Trophoblast cell (in vitro differentiated cells and primary cell): ENCODE data around the gene CACNA2D2.
A peak's percentile ranks its signal among the peaks of the same experiment; 100 is the strongest.

Experiments used
- DNase-seq, 2 donors: peaks; one replicate each; pipeline ENCODE4 v3.0.0-alpha.2; 2016
- H2AFZ ChIP-seq: 2 replicates; pipeline ENCODE4 v1.6.1; 2013; ENCODE audit warnings: low read length, moderate library complexity, mild to moderate bottlenecking; ENCODE audit not compliant: insufficient read depth, poor library complexity
- H2AK5ac ChIP-seq: 2 replicates; pipeline ENCODE4 v1.6.1; 2013; ENCODE audit warnings: mild to moderate bottlenecking, low read length
- H2BK120ac ChIP-seq: 2 replicates; pipeline ENCODE4 v1.6.1; 2013; ENCODE audit warnings: low read length, mild to moderate bottlenecking, moderate library complexity; ENCODE audit not compliant: insufficient read depth, poor library complexity
- H2BK12ac ChIP-seq: 2 replicates; pipeline ENCODE4 v1.6.1; 2013; ENCODE audit warnings: mild to moderate bottlenecking, low read length, moderate library complexity
- H2BK5ac ChIP-seq: 2 replicates; pipeline ENCODE4 v1.6.1; 2013; ENCODE audit warnings: low read length, low read depth, moderate library complexity, mild to moderate bottlenecking; ENCODE audit not compliant: poor library complexity
- H3K14ac ChIP-seq: 2 replicates; pipeline ENCODE4 v1.6.1; 2013; ENCODE audit warnings: mild to moderate bottlenecking, low read length
- H3K18ac ChIP-seq: 2 replicates; pipeline ENCODE4 v1.6.1; 2013; ENCODE audit warnings: mild to moderate bottlenecking, low read length
- H3K23ac ChIP-seq: 2 replicates; pipeline ENCODE4 v1.6.1; 2013; ENCODE audit warnings: low read length
- H3K27ac ChIP-seq: 2 replicates; pipeline ENCODE4 v1.5.1; 2013; ENCODE audit warnings: low read depth, mild to moderate bottlenecking, inconsistent platforms, low read length, moderate library complexity
- H3K27me3 ChIP-seq: 2 replicates; pipeline ENCODE4 v1.6.1; 2013; ENCODE audit warnings: inconsistent platforms, mild to moderate bottlenecking, low read length, moderate library complexity; ENCODE audit not compliant: insufficient read depth
- H3K36me3 ChIP-seq, 2 experiments: 1 replicate in 1 of 2; 2 replicates in 1 of 2; pipeline ENCODE4 v1.6.1; 2013; ENCODE audit warnings: low read length in 2 of 2, mild to moderate bottlenecking in 2 of 2, moderate library complexity in 1 of 2; ENCODE audit not compliant: insufficient read depth in 2 of 2, control insufficient read depth in 1 of 2
- H3K4ac ChIP-seq: 2 replicates; pipeline ENCODE4 v1.6.1; 2013; ENCODE audit warnings: low read depth, mild to moderate bottlenecking, low read length, moderate library complexity
- H3K4me1 ChIP-seq, 2 experiments: 1 replicate in 1 of 2; 2 replicates in 1 of 2; pipeline ENCODE4 v1.6.1; 2013; ENCODE audit warnings: low read length in 2 of 2, mild to moderate bottlenecking in 2 of 2, moderate library complexity in 1 of 2; ENCODE audit not compliant: insufficient read depth in 2 of 2, control insufficient read depth in 1 of 2
- H3K4me2 ChIP-seq: 2 replicates; pipeline ENCODE4 v1.6.1; 2013; ENCODE audit warnings: inconsistent platforms, mild to moderate bottlenecking, low read length, moderate library complexity
- H3K4me3 ChIP-seq: 2 replicates; pipeline ENCODE4 v1.5.1; 2013; ENCODE audit warnings: mild to moderate bottlenecking, low read depth, low read length, inconsistent platforms
- H3K79me1 ChIP-seq: one replicate; pipeline ENCODE4 v1.6.1; 2013; ENCODE audit warnings: low read length
- H3K79me2 ChIP-seq: 2 replicates; pipeline ENCODE4 v1.6.1; 2013; ENCODE audit warnings: low read length, mild to moderate bottlenecking; ENCODE audit not compliant: control insufficient read depth, insufficient read depth, poor library complexity
- H3K9ac ChIP-seq: 2 replicates; pipeline ENCODE4 v1.6.1; 2013; ENCODE audit warnings: mild to moderate bottlenecking, low read length
- H3K9me3 ChIP-seq: 2 replicates; pipeline ENCODE4 v1.6.1; 2013; ENCODE audit warnings: low read depth, mild to moderate bottlenecking, control low read depth, inconsistent platforms, low read length; ENCODE audit not compliant: insufficient read depth
- H4K12ac ChIP-seq: 2 replicates; pipeline ENCODE4 v1.6.1; 2013; ENCODE audit warnings: low read depth, mild to moderate bottlenecking, low read length, moderate library complexity
- H4K8ac ChIP-seq: 2 replicates; pipeline ENCODE4 v1.6.1; 2013; ENCODE audit warnings: low read depth, mild to moderate bottlenecking, low read length, moderate library complexity
- H4K91ac ChIP-seq: one replicate; pipeline ENCODE4 v1.6.1; 2013; ENCODE audit warnings: low read depth, mild to moderate bottlenecking, low read length, moderate library complexity
- WGBS: extraction: QIAGEN DNeasy Blood & Tissue Kit; methylation state at CpG from one replicate; pipeline ENCODE4 v1.1.7; 2013; ENCODE audit warnings: missing lambda C conversion rate; ENCODE audit not compliant: insufficient read length, insufficient coverage; ENCODE audit errors: extremely low coverage; 5-methylcytosine and 5-hydroxymethylcytosine counted together

CACNA2D2 gene

GRCh38 chr3:50441424-50442217 is 61.8 kb downstream of the CACNA2D2 start:
- WGBS: no CpG with 5 or more reads among the region's 7 CpGs
- Histone ChIP-seq H3K27me3 (no peaks in the 10 kb centered on the region), H3K79me1 (no peaks in the 10 kb centered on the region), H3K4ac (no peak overlapping the region), H4K8ac (no peak overlapping the region), H3K4me1 (no peaks in the 10 kb centered on the region), H3K9me3 (no peaks in the 10 kb centered on the region), H2AK5ac (no peak overlapping the region), H4K12ac (no peak overlapping the region), H2AFZ (no peak overlapping the region), H3K14ac (no peak overlapping the region), H3K4me3 (no peak overlapping the region), H2BK5ac (no peak overlapping the region), H3K36me3 (no peaks in the 10 kb centered on the region), H3K4me2 (no peak overlapping the region), H3K9ac (no peak overlapping the region), H3K23ac (no peak overlapping the region), H3K18ac (no peak overlapping the region), H3K27ac (no peak overlapping the region), H4K91ac (no peak overlapping the region), H2BK12ac (no peak overlapping the region), H3K79me2 (no peaks in the 10 kb centered on the region), H2BK120ac (no peak overlapping the region)
- DNase-seq: no peak

- no peak overlapping the region for H4K12ac ChIP-seq
- no peak overlapping the region for H2BK120ac ChIP-seq
- H3K9ac ChIP-seq: no peak overlapping the region
- no peaks in the 10 kb centered on the region for H3K79me1 ChIP-seq
- no peak overlapping the region for H3K27ac ChIP-seq
- no peak overlapping the region for H3K4me3 ChIP-seq
- H3K23ac ChIP-seq: no peak overlapping the region
- no peaks in the 10 kb centered on the region for H3K4me1 ChIP-seq
- no peaks in the 10 kb centered on the region for H3K9me3 ChIP-seq
- H3K4me2 ChIP-seq: no peak overlapping the region
- no peak overlapping the region for H4K91ac ChIP-seq
- no peak overlapping the region for H4K8ac ChIP-seq
- no CpG with 5 or more reads among the region's 5 CpGs for WGBS
- no peak overlapping the region for H3K18ac ChIP-seq
- peak; percentile 65 to 76 for DNase-seq
- no peaks in the 10 kb centered on the region for H3K79me2 ChIP-seq
- H2BK12ac ChIP-seq: no peak overlapping the region
- H3K27me3 ChIP-seq: no peaks in the 10 kb centered on the region
- no peak overlapping the region for H2AFZ ChIP-seq
- H2BK5ac ChIP-seq: no peak overlapping the region
- no peak overlapping the region for H2AK5ac ChIP-seq
- H3K14ac ChIP-seq: no peak overlapping the region
- no peaks in the 10 kb centered on the region for H3K36me3 ChIP-seq
- H3K4ac ChIP-seq: no peak overlapping the region
Measured at GRCh38 chr3:50436114-50436674, 67.2 kb downstream of the CACNA2D2 start.

GRCh38 chr3:50435371-50436113 is 67.9 kb downstream of the CACNA2D2 start:
- no peak overlapping the region for H3K4me3 ChIP-seq

GRCh38 chr3:50433954-50434353 is 69.5 kb downstream of the CACNA2D2 start:
- H3K4me3 ChIP-seq: no peak overlapping the region
- H2AFZ ChIP-seq: no peak overlapping the region
- H4K12ac ChIP-seq: no peak overlapping the region
- H3K27ac ChIP-seq: no peak overlapping the region
- H3K9ac ChIP-seq: no peak overlapping the region
- no peaks in the 10 kb centered on the region for H3K36me3 ChIP-seq
- no peaks in the 10 kb centered on the region for H3K9me3 ChIP-seq
- H2BK12ac ChIP-seq: no peak overlapping the region
- H2BK5ac ChIP-seq: no peak overlapping the region
- H3K23ac ChIP-seq: no peak overlapping the region
- H3K4me2 ChIP-seq: no peak overlapping the region
- no peak overlapping the region for H4K91ac ChIP-seq
- H4K8ac ChIP-seq: no peak overlapping the region
- H3K18ac ChIP-seq: no peak overlapping the region
- H3K27me3 ChIP-seq: no peaks in the 10 kb centered on the region
- H3K4me1 ChIP-seq: no peaks in the 10 kb centered on the region
- H3K14ac ChIP-seq: no peak overlapping the region
- no peaks in the 10 kb centered on the region for H3K79me2 ChIP-seq
- DNase-seq: no peak
- WGBS: no CpG with 5 or more reads among the region's 5 CpGs
- H2AK5ac ChIP-seq: no peak overlapping the region
- no peaks in the 10 kb centered on the region for H3K79me1 ChIP-seq
- no peak overlapping the region for H2BK120ac ChIP-seq
- H3K4ac ChIP-seq: no peak overlapping the region

More at GRCh38 chr3:50435371-50436113, 67.9 kb downstream of the CACNA2D2 start:
- Histone ChIP-seq H3K23ac (no peak overlapping the region), H3K18ac (no peak overlapping the region), H2BK12ac (no peak overlapping the region), H3K27me3 (no peaks in the 10 kb centered on the region), H2BK120ac (no peak overlapping the region), H4K12ac (no peak overlapping the region), H3K9me3 (no peaks in the 10 kb centered on the region), H2AFZ (no peak overlapping the region), H4K91ac (no peak overlapping the region), H3K14ac (no peak overlapping the region), H2AK5ac (no peak overlapping the region), H3K36me3 (no peaks in the 10 kb centered on the region), H3K4ac (no peak overlapping the region), H3K4me2 (no peak overlapping the region), H3K4me1 (no peaks in the 10 kb centered on the region), H3K79me2 (no peaks in the 10 kb centered on the region), H3K9ac (no peak overlapping the region), H3K27ac (no peak overlapping the region), H4K8ac (no peak overlapping the region), H2BK5ac (no peak overlapping the region), H3K79me1 (no peaks in the 10 kb centered on the region)
- WGBS: no CpG with 5 or more reads among the region's 12 CpGs
- DNase-seq: no peak
